ENCODE data around the gene TRIP12. TPM values are rescaled to one million over a fixed set of nuclear protein-coding genes. Genes with fewer than 3 reads are reported as not detected.
"Not testable (repeated sequence)": the region's sequence is repeated elsewhere in the genome, so short reads cannot be mapped to it uniquely, and the experiment has no call there.

The TRIP12 gene
- total and polyA plus RNA-seq, 2 donors (not counting 3 experiments of a cell fraction or from before 2014, with no cell fraction given) = 53.8 to 278 TPM

DNA sequence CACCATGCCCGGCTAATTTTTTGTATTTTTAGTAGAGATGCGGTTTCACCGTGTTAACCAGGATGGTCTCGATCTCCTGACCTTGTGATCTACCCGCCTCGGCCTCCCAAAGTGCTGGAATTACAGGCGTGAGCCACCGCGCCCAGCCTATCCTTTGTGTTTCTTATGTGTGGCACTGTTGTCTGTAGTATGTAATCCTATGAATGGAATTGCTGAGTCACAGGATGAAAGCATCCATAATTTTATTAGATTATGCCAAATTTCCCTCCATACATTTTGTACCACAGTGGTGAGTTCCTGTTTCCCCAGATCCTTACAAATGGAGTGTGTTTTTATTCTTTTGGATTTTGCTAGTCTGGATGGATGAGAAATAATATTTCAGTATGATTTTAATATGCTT lies 41.8 kb upstream of the TRIP12 start:
- H3K4me3 ChIP-seq (replicated peaks in 1 of 3; ENCODE audit: insufficient read depth in 1 of 3, low read depth in 1 of 3, low read length in 3 of 3); H4K20me1 ChIP-seq (replicated peaks; ENCODE audit: control insufficient read depth, extremely low read depth, insufficient read depth, low read length); H3K27ac ChIP-seq (ENCODE audit: insufficient read depth, low read depth, low read length); BruUV-seq (replicated peaks); H3K9me3 ChIP-seq (replicated peaks; ENCODE audit: control insufficient read depth, insufficient read depth, low read length); H3K4me2 ChIP-seq (ENCODE audit: insufficient read depth, low read length); H3K79me2 ChIP-seq (ENCODE audit: control insufficient read depth, insufficient read depth, low read length); FAIRE-seq; H3K27me3 ChIP-seq (ENCODE audit: control insufficient read depth in 2 of 2, insufficient read depth in 2 of 2, low read length in 2 of 2); H2AFZ ChIP-seq (ENCODE audit: low read depth, low read length); H3K9me1 ChIP-seq (replicated peaks; ENCODE audit: control insufficient read depth, extremely low read depth, insufficient read depth, low read length); POLR2A ChIA-PET; CTCF ChIA-PET; H3K4me1 ChIP-seq (ENCODE audit: control insufficient read depth, extremely low read depth, insufficient read depth, low read length); dilution Hi-C loops (cut with MboI; ENCODE audit: extremely low pct_ligation_motif_present, low sequenced_read_pairs); H3K9ac ChIP-seq (replicated peaks; ENCODE audit: extremely low read depth, insufficient read depth, low read length); H3K36me3 ChIP-seq (ENCODE audit: control insufficient read depth in 2 of 2, extremely low read depth in 1 of 2, insufficient read depth in 2 of 2, low read length in 2 of 2); intact Hi-C loops (cut with micrococcal nuclease): not testable (repeated sequence)
- DNase-seq (ENCODE audit: low read depth, low spot score) = peak; percentile 27

DNA sequence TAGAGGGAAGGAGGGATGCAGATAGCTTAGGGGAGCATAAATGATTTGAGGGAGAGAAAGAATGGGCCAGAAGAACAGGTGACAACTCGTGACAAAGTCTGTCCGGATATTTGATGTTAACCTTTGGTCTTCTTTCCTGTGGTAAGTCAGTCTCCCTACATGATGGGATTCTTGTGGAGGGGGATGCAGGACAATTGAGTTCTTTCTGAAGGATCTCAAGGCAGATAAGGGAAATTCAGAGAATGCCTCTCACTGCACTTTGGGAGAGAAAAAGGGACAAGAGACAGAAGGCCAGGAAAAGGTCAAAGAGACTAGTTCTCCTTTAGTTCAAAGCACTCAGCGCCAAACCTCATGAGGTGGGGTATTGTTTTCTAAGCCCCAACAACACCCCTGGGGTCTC lies 34.7 kb upstream of the TRIP12 start:
- Histone ChIP-seq H3K9me3 (replicated peaks; ENCODE audit: control insufficient read depth, insufficient read depth, low read length) (no peaks in the 10 kb centered on the region), H3K27me3 (ENCODE audit: control insufficient read depth in 2 of 2, insufficient read depth in 2 of 2, low read length in 2 of 2) (no peaks in the 10 kb centered on the region), H4K20me1 (replicated peaks; ENCODE audit: control insufficient read depth, extremely low read depth, insufficient read depth, low read length) (no peaks in the 10 kb centered on the region), H3K9ac (replicated peaks; ENCODE audit: extremely low read depth, insufficient read depth, low read length) (no peak overlapping the region), H3K4me3 (replicated peaks in 1 of 3; ENCODE audit: insufficient read depth in 1 of 3, low read depth in 1 of 3, low read length in 3 of 3) (no peak overlapping the region), H3K9me1 (replicated peaks; ENCODE audit: control insufficient read depth, extremely low read depth, insufficient read depth, low read length) (no peaks in the 10 kb centered on the region), H3K27ac (ENCODE audit: insufficient read depth, low read depth, low read length) (no peak overlapping the region), H3K4me2 (ENCODE audit: insufficient read depth, low read length) (no peak overlapping the region), H2AFZ (ENCODE audit: low read depth, low read length) (no peak overlapping the region), H3K79me2 (ENCODE audit: control insufficient read depth, insufficient read depth, low read length) (no peaks in the 10 kb centered on the region), H3K36me3 (ENCODE audit: control insufficient read depth in 2 of 2, extremely low read depth in 1 of 2, insufficient read depth in 2 of 2, low read length in 2 of 2) (no peaks in the 10 kb centered on the region), H3K4me1 (ENCODE audit: control insufficient read depth, extremely low read depth, insufficient read depth, low read length) (no peaks in the 10 kb centered on the region)
- DNase-seq (ENCODE audit: low read depth, low spot score) (no peak), FAIRE-seq (no peak)
- BruUV-seq (replicated peaks) = no TSS peak
- TF ChIP-seq JUN (IDR thresholded peaks at IDR 0.05; ENCODE audit: borderline replicate concordance, insufficient read depth, insufficient read length, low read depth) (no peak), FOS (IDR thresholded peaks at IDR 0.05; ENCODE audit: borderline replicate concordance, insufficient read depth, low read length) (no peak), GATA2 (IDR thresholded peaks at IDR 0.05; ENCODE audit: insufficient read depth, insufficient read length, low read depth, low read length) (no peak), POLR2A (IDR thresholded peaks at IDR 0.05; ENCODE audit: low read depth, low read length) (no peak), EZH2 (IDR thresholded peaks at IDR 0.05; ENCODE audit: borderline replicate concordance, low read depth, low read length, severe bottlenecking) (no peak), MYC (IDR thresholded peaks at IDR 0.05; ENCODE audit: low read depth, low read length) (no peak), POLR2AphosphoS5 (IDR thresholded peaks at IDR 0.05; ENCODE audit: insufficient read depth, low read depth, low read length) (no peak)
- TF ChIP-seq, protein P1, sequence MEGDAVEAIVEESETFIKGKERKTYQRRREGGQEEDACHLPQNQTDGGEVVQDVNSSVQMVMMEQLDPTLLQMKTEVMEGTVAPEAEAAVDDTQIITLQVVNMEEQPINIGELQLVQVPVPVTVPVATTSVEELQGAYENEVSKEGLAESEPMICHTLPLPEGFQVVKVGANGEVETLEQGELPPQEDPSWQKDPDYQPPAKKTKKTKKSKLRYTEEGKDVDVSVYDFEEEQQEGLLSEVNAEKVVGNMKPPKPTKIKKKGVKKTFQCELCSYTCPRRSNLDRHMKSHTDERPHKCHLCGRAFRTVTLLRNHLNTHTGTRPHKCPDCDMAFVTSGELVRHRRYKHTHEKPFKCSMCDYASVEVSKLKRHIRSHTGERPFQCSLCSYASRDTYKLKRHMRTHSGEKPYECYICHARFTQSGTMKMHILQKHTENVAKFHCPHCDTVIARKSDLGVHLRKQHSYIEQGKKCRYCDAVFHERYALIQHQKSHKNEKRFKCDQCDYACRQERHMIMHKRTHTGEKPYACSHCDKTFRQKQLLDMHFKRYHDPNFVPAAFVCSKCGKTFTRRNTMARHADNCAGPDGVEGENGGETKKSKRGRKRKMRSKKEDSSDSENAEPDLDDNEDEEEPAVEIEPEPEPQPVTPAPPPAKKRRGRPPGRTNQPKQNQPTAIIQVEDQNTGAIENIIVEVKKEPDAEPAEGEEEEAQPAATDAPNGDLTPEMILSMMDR (IDR thresholded peaks at IDR 0.05; ENCODE audit: extremely low read depth in 1 of 2, insufficient read depth in 1 of 2, low read depth in 1 of 2, low read length in 2 of 2) = no peak
- TF ChIP-seq, protein P2, sequence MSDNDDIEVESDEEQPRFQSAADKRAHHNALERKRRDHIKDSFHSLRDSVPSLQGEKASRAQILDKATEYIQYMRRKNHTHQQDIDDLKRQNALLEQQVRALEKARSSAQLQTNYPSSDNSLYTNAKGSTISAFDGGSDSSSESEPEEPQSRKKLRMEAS (IDR thresholded peaks at IDR 0.05; ENCODE audit: insufficient read depth, insufficient read length) = no peak
- intact Hi-C loops (cut with micrococcal nuclease) (no loop called here), dilution Hi-C loops (cut with MboI; ENCODE audit: extremely low pct_ligation_motif_present, low sequenced_read_pairs) (no loop called here)
- POLR2A ChIA-PET = no interaction called here
- CTCF ChIA-PET = no interaction called here
